Gastrocnemius medialis (tissue), 4 donors: ENCODE results near the gene SOCS7. TPM values are rescaled to one million over a fixed set of nuclear protein-coding genes. Genes with fewer than 3 reads are reported as not detected.
A peak's percentile ranks its signal among the peaks of the same experiment; 100 is the strongest.

Experiments
- ATAC-seq, 2 donors: fragments of 150-250 bp; one replicate each; pipeline ENCODE4 v1.9.1; 2016
- DNase-seq, 2 donors: peaks; one replicate each; pipeline ENCODE4 v3.0.0-alpha.2; 2019
- H3K27ac ChIP-seq, 4 donors: fragments of 200-600 bp; sonication (generic); 1 replicate in 1 of 4; 2 replicates in 3 of 4; pipeline ENCODE4 v1.5.1; 2016 to 2018; ENCODE audit warnings: mild to moderate bottlenecking in 2 of 4, moderate library complexity in 1 of 4
- H3K27me3 ChIP-seq, 3 donors: fragments of 200-600 bp; sonication (generic) in 2 of 3; 1 replicate in 1 of 3; 2 replicates in 2 of 3; pipeline versions ENCODE4 v1.5.1 to v1.6.0; 2016 to 2019; ENCODE audit warnings: mild to moderate bottlenecking in 1 of 3, moderate library complexity in 1 of 3
- H3K36me3 ChIP-seq, 2 donors: fragments of 200-600 bp; sonication (generic) in 1 of 2; one replicate each; pipeline ENCODE4 v1.5.1; 2017 to 2018
- H3K4me1 ChIP-seq, 2 donors: fragments of 200-600 bp; sonication (generic) in 1 of 2; one replicate each; pipeline ENCODE4 v1.5.1; 2016 to 2017; ENCODE audit warnings: mild to moderate bottlenecking in 2 of 2
- H3K4me3 ChIP-seq, 4 donors: fragments of 200-600 bp; sonication (generic) in 3 of 4; 1 replicate in 1 of 4; 2 replicates in 3 of 4; pipeline ENCODE4 v1.5.1; 2016 to 2019; ENCODE audit warnings: mild to moderate bottlenecking in 2 of 4
- H3K9me3 ChIP-seq, 3 donors: fragments of 200-600 bp; sonication (generic) in 2 of 3; 1 replicate in 1 of 3; 2 replicates in 2 of 3; pipeline ENCODE4 v1.5.1; 2016 to 2019
- CTCF ChIP-seq, 5 experiments: fragments of 450-650 bp in 3 of 5; fragments of 200-600 bp in 2 of 5; sonication (generic) in 2 of 5; IDR thresholded peaks in 4 of 5; conservative IDR thresholded peaks in 1 of 5; 1 replicate in 4 of 5; 2 replicates in 1 of 5; pipeline ENCODE4 v1.5.1; 2016 to 2019; ENCODE audit warnings: antibody characterized with exemption in 5 of 5, mild to moderate bottlenecking in 3 of 5, moderate library complexity in 3 of 5
- POLR2A ChIP-seq, 2 donors: fragments of 450-650 bp; IDR thresholded peaks; one replicate each; pipeline ENCODE4 v1.6.1; 2017; ENCODE audit warnings: antibody characterized with exemption in 2 of 2, mild to moderate bottlenecking in 2 of 2, moderate library complexity in 2 of 2
- in situ Hi-C, 4 donors: fragments of 200-750 bp; cut with MboI; loops; one replicate each; pipeline versions ENCODE4 v1.15.0 to v1.8.0; 2017; ENCODE audit warnings: low sequenced_read_pairs in 4 of 4
- intact Hi-C: fragments of 100-400 bp; cut with DNase I; formaldehyde crosslinking; loops from one replicate; pipeline ENCODE4 v1.15.1; 2023; ENCODE audit warnings: low total_unique reads
- total RNA-seq, 4 donors: library from RNA; depleted of rRNA; stranded (reverse); fragments of >200 nt; gene quantifications; one replicate each; pipeline versions ENCODE4 v1.1.0 to v1.2.3, GENCODE V29; 2016

SOCS7 gene
- total RNA-seq, 4 donors from 2014 or later: 16.3 to 19.9 (median 19.5) TPM

GRCh38 chr17:38325221-38325851 is 26.3 kb upstream of the SOCS7 start:
- H3K27me3 ChIP-seq: no peaks in the 10 kb centered on the region
- no peak overlapping the region for H3K27ac ChIP-seq
- H3K4me3 ChIP-seq: no peak overlapping the region
- TF ChIP-seq CTCF (IDR thresholded peaks at IDR 0.05 in 4 of 5, conservative IDR thresholded peaks at IDR 0.05 in 1 of 5): no peak
- TF ChIP-seq POLR2A (IDR thresholded peaks at IDR 0.05): no peak
- in situ Hi-C loops (no loop called here), intact Hi-C loops (no loop called here)
- no peak for ATAC-seq
- no peaks in the 10 kb centered on the region for H3K4me1 ChIP-seq
- H3K9me3 ChIP-seq: no peaks in the 10 kb centered on the region
- no peak for DNase-seq
- peaks cover 0 to 33% of the 10 kb centered on the region in 2 donors for H3K36me3 ChIP-seq

- H3K36me3 ChIP-seq: peaks cover 0 to 19% of the 10 kb centered on the region in 2 donors
- H3K9me3 ChIP-seq: no peaks in the 10 kb centered on the region
- H3K4me1 ChIP-seq: no peaks in the 10 kb centered on the region
- intact Hi-C loops (no loop called here), in situ Hi-C loops (no loop called here)
- TF ChIP-seq POLR2A (IDR thresholded peaks at IDR 0.05) (no peak), CTCF (IDR thresholded peaks at IDR 0.05 in 4 of 5, conservative IDR thresholded peaks at IDR 0.05 in 1 of 5) (no peak)
- no peak overlapping the region for H3K27ac ChIP-seq
- H3K27me3 ChIP-seq: no peaks in the 10 kb centered on the region
- DNase-seq (peak in 1 of 2 donors; percentile 25), ATAC-seq (peak in 1 of 2 donors; percentile 25)
- H3K4me3 ChIP-seq: no peak overlapping the region
Observed at GRCh38 chr17:38326996-38327792, 24.4 kb upstream of the SOCS7 start.

- intact Hi-C loops (no loop called here), in situ Hi-C loops (no loop called here)
- Histone ChIP-seq H3K36me3 (peaks cover 0 to 12% of the 10 kb centered on the region in 2 donors), H3K4me1 (no peaks in the 10 kb centered on the region), H3K27ac (no peak overlapping the region), H3K4me3 (no peak overlapping the region), H3K27me3 (no peaks in the 10 kb centered on the region), H3K9me3 (no peaks in the 10 kb centered on the region)
- DNase-seq (no peak), ATAC-seq (no peak)
- TF ChIP-seq CTCF (IDR thresholded peaks at IDR 0.05 in 4 of 5, conservative IDR thresholded peaks at IDR 0.05 in 1 of 5): no peak
- no peak for TF ChIP-seq POLR2A (IDR thresholded peaks at IDR 0.05)
Observed at GRCh38 chr17:38327936-38328335, 23.7 kb upstream of the SOCS7 start.

GRCh38 chr17:38328620-38329019 is 23.0 kb upstream of the SOCS7 start:
- TF ChIP-seq CTCF (IDR thresholded peaks at IDR 0.05 in 4 of 5, conservative IDR thresholded peaks at IDR 0.05 in 1 of 5) (no peak), POLR2A (IDR thresholded peaks at IDR 0.05) (no peak)
- no peaks in the 10 kb centered on the region for H3K27me3 ChIP-seq
- in situ Hi-C loops (no loop called here), intact Hi-C loops (no loop called here)
- H3K4me3 ChIP-seq: no peak overlapping the region
- H3K27ac ChIP-seq: no peak overlapping the region
- no peaks in the 10 kb centered on the region for H3K9me3 ChIP-seq
- ATAC-seq (no peak), DNase-seq (no peak)
- peaks cover 0 to 5% of the 10 kb centered on the region in 2 donors for H3K36me3 ChIP-seq
- no peaks in the 10 kb centered on the region for H3K4me1 ChIP-seq
